Naive thymus-derived CD4-positive, alpha-beta T cell (primary cell): ENCODE results near the gene TET1. TPM values are rescaled to one million over a fixed set of nuclear protein-coding genes. Genes with fewer than 3 reads are reported as not detected.
A peak's percentile ranks its signal among the peaks of the same experiment; 100 is the strongest.
"Not testable (repeated sequence)": the region's sequence is repeated elsewhere in the genome, so short reads cannot be mapped to it uniquely, and the experiment has no call there.

Experiments used
- ATAC-seq: fragments of 150-1000 bp; cut with Tn5 transposase; 2 replicates; pipeline ENCODE4 v1.10.0; 2021; ENCODE audit warnings: mild to moderate bottlenecking, moderate library complexity
- CTCF ChIA-PET: fragments of 350-600 bp; sonication (Branson Sonifier 250); formaldehyde crosslinking; loops from one replicate; lab custom pipeline; 2021; ENCODE audit warnings: antibody characterized with exemption; lab: Charles Lee
- POLR2A ChIA-PET: fragments of 350-600 bp; sonication (Branson Sonifier 250); formaldehyde crosslinking; loops from one replicate; lab custom pipeline; 2021; ENCODE audit warnings: antibody characterized with exemption, inconsistent platforms; lab: Charles Lee
- DNase-seq, 9 donors: peaks; one replicate each; pipeline versions ENCODE4 v3.0.0 to v3.0.0-alpha.2; 2020 to 2022; ENCODE audit warnings: mixed read lengths in 1 of 9
- H3K27ac ChIP-seq: one replicate; pipeline ENCODE4 v1.7.0; 2013; ENCODE audit warnings: mild to moderate bottlenecking, low read depth, low read length, moderate library complexity
- H3K27me3 ChIP-seq, 2 donors: one replicate each; pipeline ENCODE4 v1.7.0; 2013; ENCODE audit warnings: low read length in 2 of 2, mild to moderate bottlenecking in 2 of 2, moderate library complexity in 2 of 2; ENCODE audit not compliant: control insufficient read depth in 2 of 2, insufficient read depth in 2 of 2
- H3K36me3 ChIP-seq, 3 experiments: 1 replicate in 2 of 3; 2 replicates in 1 of 3; pipeline ENCODE4 v1.7.0; 2013; ENCODE audit warnings: low read length in 3 of 3, mild to moderate bottlenecking in 3 of 3, moderate library complexity in 1 of 3; ENCODE audit not compliant: insufficient read depth in 3 of 3, control insufficient read depth in 2 of 3
- H3K4me1 ChIP-seq, 2 donors: one replicate each; pipeline ENCODE4 v1.7.0; 2013; ENCODE audit warnings: low read length in 2 of 2, mild to moderate bottlenecking in 2 of 2, moderate library complexity in 1 of 2; ENCODE audit not compliant: control insufficient read depth in 2 of 2, insufficient read depth in 2 of 2
- H3K4me3 ChIP-seq: 2 replicates; pipeline ENCODE4 v1.7.0; 2013; ENCODE audit warnings: mild to moderate bottlenecking, low read length
- H3K9me3 ChIP-seq, 3 experiments: 1 replicate in 2 of 3; 2 replicates in 1 of 3; pipeline ENCODE4 v1.7.0; 2013; ENCODE audit warnings: low read length in 3 of 3; ENCODE audit not compliant: control insufficient read depth in 2 of 3
- H3K27ac Mint-ChIP-seq, 9 donors: one replicate each; pipeline ENCODE4 v1.8.0; 2020 to 2022; ENCODE audit warnings: mixed read lengths in 9 of 9, mild to moderate bottlenecking in 8 of 9, moderate library complexity in 5 of 9, inconsistent platforms in 2 of 9
- H3K27me3 Mint-ChIP-seq, 5 donors: one replicate each; pipeline ENCODE4 v1.8.0; 2021 to 2022; ENCODE audit warnings: mixed read lengths in 5 of 5, mild to moderate bottlenecking in 1 of 5
- H3K36me3 Mint-ChIP-seq, 5 donors: one replicate each; pipeline ENCODE4 v1.8.0; 2020 to 2022; ENCODE audit warnings: mixed read lengths in 5 of 5, mild to moderate bottlenecking in 3 of 5, inconsistent platforms in 1 of 5
- H3K4me1 Mint-ChIP-seq, 7 donors: one replicate each; pipeline ENCODE4 v1.8.0; 2020 to 2022; ENCODE audit warnings: mixed read lengths in 7 of 7, mild to moderate bottlenecking in 3 of 7, inconsistent platforms in 1 of 7
- H3K4me3 Mint-ChIP-seq, 10 donors: one replicate each; pipeline ENCODE4 v1.8.0; 2020 to 2022; ENCODE audit warnings: mild to moderate bottlenecking in 10 of 10, mixed read lengths in 10 of 10, moderate library complexity in 6 of 10, inconsistent platforms in 2 of 10
- H3K9me3 Mint-ChIP-seq, 11 donors: one replicate each; pipeline ENCODE4 v1.8.0; 2020 to 2022; ENCODE audit warnings: mixed read lengths in 11 of 11, mild to moderate bottlenecking in 4 of 11, inconsistent platforms in 1 of 11, moderate library complexity in 1 of 11
- intact Hi-C, 2 donors: fragments of 100-400 bp; cut with micrococcal nuclease; formaldehyde crosslinking; loops; one replicate each; pipeline ENCODE4 v1.15.1; 2023
- polyA plus RNA-seq, 2 donors: library from polyadenylated mRNA; unstranded; fragments of 300-500 nt; fragmentation: Illumina TruSeq; gene quantifications; one replicate each; pipeline ENCODE4 v1.2.3, GENCODE V29; 2021
- total RNA-seq, 6 experiments: library from RNA in 5 of 6; stranded (reverse) in 5 of 6; gene quantifications; 1 replicate in 5 of 6; 2 replicates in 1 of 6; pipeline ENCODE4 v1.2.3 and lab custom pipeline; 2021 to 2026

Gene TET1
- 1 to 10 TPM; 2.5 to 3.0 (median 2.9) TPM for total RNA-seq
- polyA plus RNA-seq, result 1 to 10 TPM; 1.4 to 1.6 TPM
- total RNA-seq (lab: John Stamatoyannopoulos, UW), result 32.3 reads per million, percentile 61 among the genes with 10 or more reads in this experiment

DNA sequence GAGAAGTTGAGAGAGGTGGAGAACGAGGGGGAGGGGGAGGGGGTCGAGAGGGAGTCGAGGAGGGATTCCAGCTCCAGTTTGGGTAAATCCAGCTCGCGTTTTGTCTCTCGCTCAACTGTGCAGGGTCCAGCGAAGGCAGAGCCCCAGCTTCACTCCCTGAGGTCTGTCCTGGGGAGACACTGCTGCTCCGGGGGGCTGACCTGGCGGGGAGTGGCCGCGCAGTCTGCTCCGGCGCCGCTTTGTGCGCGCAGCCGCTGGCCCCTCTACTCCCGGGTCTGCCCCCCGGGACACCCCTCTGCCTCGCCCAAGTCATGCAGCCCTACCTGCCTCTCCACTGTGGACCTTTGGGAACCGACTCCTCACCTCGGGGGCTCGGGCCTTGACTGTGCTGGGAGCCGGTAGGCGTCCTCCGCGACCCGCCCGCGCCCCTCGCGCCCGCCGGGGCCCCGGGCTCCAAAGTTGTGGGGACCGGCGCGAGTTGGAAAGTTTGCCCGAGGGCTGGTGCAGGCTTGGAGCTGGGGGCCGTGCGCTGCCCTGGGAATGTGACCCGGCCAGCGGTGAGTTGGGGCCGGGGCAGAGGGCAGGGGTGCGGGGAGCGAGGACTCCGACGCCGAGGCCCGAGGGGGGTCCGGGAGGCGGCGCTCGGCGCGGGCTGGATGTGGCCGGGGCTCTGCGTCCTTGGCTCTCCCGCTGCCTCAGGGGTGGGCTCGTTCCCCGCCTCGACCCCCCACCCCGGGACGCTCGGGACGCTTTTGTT lies at the start of gene TET1:
TET1 (plus strand) TSS at position 152 of the 757 bp plus-strand sequence. CDS start 12,002 bp downstream, outside the sequence.
- ChIA-PET POLR2A (no interaction called here), CTCF (no interaction called here)
- intact Hi-C loops, result loop anchor here (1.0 kb wide), 1 partner anchor 40 kb away; no protein-coding TSS in a partner anchor
- no peaks in the 10 kb centered on the region for H3K9me3 ChIP-seq
- H3K4me3 ChIP-seq, result peak within 1 kb of the TSS; percentile 41
- peak in 6 of 9 donors; percentile 9 to 30 (median 10) for DNase-seq
- Mint-ChIP-seq H3K4me1 (peaks cover 16 to 33% (median 25%) of the 10 kb centered on the region in 7 donors), H3K27me3 (peaks cover 52 to 73% (median 65%) of the 10 kb centered on the region in 5 donors), H3K27ac (peak within 1 kb of the TSS in 1 of 9 donors; percentile 32), H3K36me3 (peaks cover 0 to 5% (median 0%) of the 10 kb centered on the region in 5 donors), H3K4me3 (peak within 1 kb of the TSS; percentile 65 to 90 (median 76)), H3K9me3 (peaks cover 0 to 3% (median 0%) of the 10 kb centered on the region in 11 donors)
- ATAC-seq, result peak; percentile 34
- peaks cover 5 to 14% of the 10 kb centered on the region in 2 donors for H3K4me1 ChIP-seq
- H3K36me3 ChIP-seq, result no peaks in the 10 kb centered on the region
- no peak within 1 kb of the TSS for H3K27ac ChIP-seq
- peaks cover 4 to 14% of the 10 kb centered on the region in 2 donors for H3K27me3 ChIP-seq

DNA sequence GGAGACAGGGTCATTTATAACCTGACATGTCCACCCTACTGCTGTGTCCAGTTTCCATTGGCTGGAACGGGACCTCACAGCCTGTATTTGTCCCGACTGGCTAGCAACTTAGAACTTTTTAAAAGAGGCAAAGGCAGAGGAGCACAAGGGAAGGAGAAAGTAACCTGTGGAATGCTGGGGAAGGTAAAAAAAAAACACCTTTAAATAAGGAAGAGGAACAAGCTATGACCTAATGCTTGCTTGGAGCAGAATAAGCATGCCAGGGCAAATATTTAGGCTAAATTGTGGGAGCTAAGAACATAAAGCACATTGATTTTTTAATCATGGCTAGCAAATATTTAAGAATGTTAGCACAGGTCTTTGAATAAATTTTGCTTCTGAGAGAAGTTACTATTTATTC lies 43.9 kb upstream of the TET1 start:
- H3K4me3 ChIP-seq, H3K9me3 Mint-ChIP-seq, H3K27me3 ChIP-seq, H3K4me3 Mint-ChIP-seq, ATAC-seq, CTCF ChIA-PET, H3K27me3 Mint-ChIP-seq, intact Hi-C loops, H3K4me1 Mint-ChIP-seq, POLR2A ChIA-PET, H3K27ac ChIP-seq, DNase-seq, H3K9me3 ChIP-seq, H3K4me1 ChIP-seq: not testable (repeated sequence)
- peaks cover 0 to 14% (median 0%) of the 10 kb centered on the region in 3 experiments for H3K36me3 ChIP-seq
- peak overlapping the region in 1 of 9 donors; percentile 51 for H3K27ac Mint-ChIP-seq
- peaks cover 0 to 12% (median 3%) of the 10 kb centered on the region in 5 donors for H3K36me3 Mint-ChIP-seq

DNA sequence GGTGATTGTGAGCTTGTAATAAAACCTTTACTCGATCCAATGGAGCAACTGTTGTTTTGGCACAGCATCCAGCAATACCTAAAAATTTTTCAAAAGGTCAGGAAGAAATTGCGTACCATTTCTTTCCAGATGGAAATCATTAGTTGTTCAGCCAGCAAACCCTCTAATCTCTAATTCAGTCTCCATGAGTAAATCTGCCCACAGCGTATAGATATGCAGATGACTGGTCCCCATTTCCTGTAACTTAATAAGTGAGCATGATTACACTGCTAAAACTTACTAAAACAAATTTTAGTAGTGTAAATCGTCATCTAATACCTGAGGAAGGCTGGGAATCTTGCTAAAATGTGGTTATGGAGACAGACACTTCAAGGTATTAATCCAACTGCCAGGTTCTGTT lies 43.4 kb upstream of the TET1 start:
- CTCF ChIA-PET, result no interaction called here
- peaks cover 0 to 14% (median 3%) of the 10 kb centered on the region in 5 donors for H3K36me3 Mint-ChIP-seq
- Histone ChIP-seq H3K4me1 (no peaks in the 10 kb centered on the region), H3K36me3 (peaks cover 0 to 15% (median 0%) of the 10 kb centered on the region in 3 experiments), H3K4me3 (no peak overlapping the region), H3K9me3 (no peaks in the 10 kb centered on the region), H3K27ac (no peak overlapping the region), H3K27me3 (no peaks in the 10 kb centered on the region)
- ATAC-seq, result no peak
- H3K27me3 Mint-ChIP-seq, result no peaks in the 10 kb centered on the region
- H3K27ac Mint-ChIP-seq, result no peak overlapping the region
- H3K9me3 Mint-ChIP-seq, result no peaks in the 10 kb centered on the region
- intact Hi-C loops, result no loop called here
- POLR2A ChIA-PET, result no interaction called here
- H3K4me3 Mint-ChIP-seq, result no peak overlapping the region
- H3K4me1 Mint-ChIP-seq, result peaks cover 0 to 4% (median 0%) of the 10 kb centered on the region in 7 donors
- no peak for DNase-seq

DNA sequence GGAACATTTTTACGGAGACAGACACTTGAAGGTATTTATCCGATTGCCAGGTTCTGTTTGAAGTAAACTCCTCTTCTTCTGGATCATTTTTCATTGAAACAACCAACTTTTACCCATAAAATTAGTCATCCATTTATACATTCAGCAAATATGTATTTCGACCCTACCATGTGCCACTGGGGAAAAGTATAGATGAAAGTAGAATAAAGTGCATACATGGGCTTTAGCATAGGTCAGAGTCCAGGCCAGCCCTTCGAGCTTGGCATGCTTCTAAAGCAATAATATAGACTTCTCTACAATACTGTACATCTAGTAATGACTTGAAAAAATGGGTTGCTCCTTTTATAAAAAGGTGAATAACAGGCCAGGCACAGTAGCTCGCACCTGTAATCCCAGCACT lies 42.9 kb upstream of the TET1 start:
- Histone ChIP-seq H3K4me3 (no peak overlapping the region), H3K27me3 (no peaks in the 10 kb centered on the region), H3K36me3 (peaks cover 0 to 15% (median 0%) of the 10 kb centered on the region in 3 experiments), H3K9me3 (no peaks in the 10 kb centered on the region), H3K4me1 (no peaks in the 10 kb centered on the region), H3K27ac (no peak overlapping the region)
- Mint-ChIP-seq H3K27ac (no peak overlapping the region), H3K36me3 (peaks cover 0 to 18% (median 3%) of the 10 kb centered on the region in 5 donors), H3K4me3 (no peak overlapping the region), H3K9me3 (no peaks in the 10 kb centered on the region), H3K4me1 (peaks cover 0 to 4% (median 2%) of the 10 kb centered on the region in 7 donors), H3K27me3 (no peaks in the 10 kb centered on the region)
- intact Hi-C loops, result no loop called here
- POLR2A ChIA-PET, result no interaction called here
- no peak for DNase-seq
- CTCF ChIA-PET, result no interaction called here
- no peak for ATAC-seq

GRCh38 chr10:68518609-68519008 lies 41.5 kb upstream of the TET1 start:
- H3K4me3 ChIP-seq, H3K4me3 Mint-ChIP-seq, ATAC-seq, H3K27ac ChIP-seq, CTCF ChIA-PET, intact Hi-C loops, H3K4me1 Mint-ChIP-seq, H3K9me3 Mint-ChIP-seq, H3K27me3 Mint-ChIP-seq, H3K27ac Mint-ChIP-seq, DNase-seq, H3K4me1 ChIP-seq, H3K27me3 ChIP-seq, H3K9me3 ChIP-seq: not testable (repeated sequence)
- POLR2A ChIA-PET, result interaction anchor here (0.8 kb wide), 1 partner anchor 9 kb away, joined by 3 read pairs; the partner anchor contains the start of gene SLC25A16
- H3K36me3 Mint-ChIP-seq, result peaks cover 0 to 22% (median 3%) of the 10 kb centered on the region in 5 donors
- peaks cover 0 to 15% (median 0%) of the 10 kb centered on the region in 3 experiments for H3K36me3 ChIP-seq

DNA sequence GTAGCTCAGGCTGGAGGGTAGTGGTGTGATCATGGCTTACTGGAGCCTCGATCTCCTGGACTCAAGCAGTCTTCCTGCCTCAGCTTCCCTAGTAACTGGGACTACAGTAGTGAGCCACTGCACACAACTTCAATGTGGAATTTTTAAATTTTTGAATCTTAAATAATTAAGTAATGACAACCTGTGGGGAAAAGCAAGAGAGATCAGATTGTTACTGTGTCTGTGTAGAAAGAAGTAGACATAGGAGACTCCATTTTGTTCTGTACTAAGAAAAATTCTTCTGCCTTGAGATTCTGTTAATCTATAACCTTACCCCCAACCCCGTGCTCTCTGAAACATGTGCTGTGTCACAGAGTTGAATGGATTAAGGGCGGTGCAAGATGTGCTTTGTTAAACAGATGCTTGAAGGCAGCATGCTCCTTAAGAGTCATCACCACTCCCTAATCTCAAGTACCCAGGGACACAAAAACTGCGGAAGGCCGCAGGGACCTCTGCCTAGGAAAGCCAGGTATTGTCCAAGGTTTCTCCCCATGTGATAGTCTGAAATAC lies 34.6 kb upstream of the TET1 start:
- Mint-ChIP-seq H3K27ac (peak overlapping the region in 1 of 9 donors; percentile 72), H3K36me3 (peaks cover 0 to 12% (median 0%) of the 10 kb centered on the region in 5 donors), H3K4me1 (peaks cover 0 to 16% (median 7%) of the 10 kb centered on the region in 7 donors), H3K4me3 (peak overlapping the region in 1 of 10 donors; percentile 48)
- CTCF ChIA-PET, H3K4me1 ChIP-seq, ATAC-seq, H3K4me3 ChIP-seq, H3K27me3 ChIP-seq, DNase-seq, H3K9me3 ChIP-seq, POLR2A ChIA-PET, H3K36me3 ChIP-seq, H3K27me3 Mint-ChIP-seq, H3K27ac ChIP-seq, H3K9me3 Mint-ChIP-seq: not testable (repeated sequence)
- intact Hi-C loops, result loop anchor here (2.0 to 10.0 kb wide), 6 partner anchors 55 to 678 kb away; partner anchors contain the start of genes DDX21 (in 1 of the 2), DNA2 (in 1 of the 2), HNRNPH3 (in 1 of the 2) and PBLD (in 1 of the 2)
